Vagina (tissue), 2 donors: ENCODE measurements around the gene RIPOR1. TPM values are rescaled to one million over a fixed set of nuclear protein-coding genes. Genes with fewer than 3 reads are reported as not detected.
A peak's percentile ranks its signal among the peaks of the same experiment; 100 is the strongest.

Source experiments
- DNase-seq, 2 donors: peaks; one replicate each; pipeline ENCODE4 v3.0.0-alpha.2; 2017; ENCODE audit errors: extremely low spot score in 2 of 2
- H3K27ac ChIP-seq: fragments of 200-600 bp; sonication (generic); one replicate; pipeline ENCODE4 v1.5.1; 2019
- H3K27me3 ChIP-seq: fragments of 200-600 bp; sonication (generic); one replicate; pipeline ENCODE4 v1.5.1; 2019
- H3K36me3 ChIP-seq, 2 donors: fragments of 200-600 bp; sonication (generic); one replicate each; pipeline ENCODE4 v1.5.1; 2017 to 2019
- H3K4me1 ChIP-seq: fragments of 200-600 bp; sonication (generic); one replicate; pipeline ENCODE4 v1.5.1; 2019
- H3K4me3 ChIP-seq, 2 donors: fragments of 200-600 bp; sonication (generic); 1 replicate in 1 of 2; 2 replicates in 1 of 2; pipeline ENCODE4 v1.5.1; 2016 to 2019
- H3K9me3 ChIP-seq: fragments of 200-600 bp; sonication (generic); one replicate; pipeline ENCODE4 v1.5.1; 2019
- POLR2A ChIP-seq, 2 donors: fragments of 450-650 bp; IDR thresholded peaks; one replicate each; pipeline ENCODE4 v1.6.1; 2017; ENCODE audit warnings: antibody characterized with exemption in 2 of 2, mild to moderate bottlenecking in 2 of 2, moderate library complexity in 2 of 2
- POLR2AphosphoS5 ChIP-seq, 2 donors: sonication (generic); formaldehyde crosslinking; IDR thresholded peaks; one replicate each; pipeline ENCODE4 v1.9.0; 2017; ENCODE audit warnings: antibody characterized with exemption in 2 of 2, mild to moderate bottlenecking in 2 of 2, low read depth in 1 of 2; ENCODE audit not compliant: insufficient read depth in 1 of 2
- intact Hi-C: fragments of 100-400 bp; cut with DNase I; formaldehyde crosslinking; loops from one replicate; pipeline ENCODE4 v1.15.1; 2023
- total RNA-seq: library from RNA; depleted of rRNA; stranded (reverse); fragments of >200 nt; gene quantifications from one replicate; pipeline ENCODE4 v1.2.3, GENCODE V29; 2016
- TF ChIP-seq, protein P1 (sequence below), 3 experiments: fragments of 450-650 bp in 2 of 3; fragments of 200-600 bp in 1 of 3; sonication (generic) in 1 of 3; IDR thresholded peaks; one replicate each; pipeline ENCODE4 v1.5.1; 2017 to 2019; ENCODE audit warnings: antibody characterized with exemption in 3 of 3, mild to moderate bottlenecking in 2 of 3, moderate library complexity in 2 of 3

RIPOR1 gene
- total RNA-seq, 1 donor from 2014 or later: 54.8 TPM

DNA sequence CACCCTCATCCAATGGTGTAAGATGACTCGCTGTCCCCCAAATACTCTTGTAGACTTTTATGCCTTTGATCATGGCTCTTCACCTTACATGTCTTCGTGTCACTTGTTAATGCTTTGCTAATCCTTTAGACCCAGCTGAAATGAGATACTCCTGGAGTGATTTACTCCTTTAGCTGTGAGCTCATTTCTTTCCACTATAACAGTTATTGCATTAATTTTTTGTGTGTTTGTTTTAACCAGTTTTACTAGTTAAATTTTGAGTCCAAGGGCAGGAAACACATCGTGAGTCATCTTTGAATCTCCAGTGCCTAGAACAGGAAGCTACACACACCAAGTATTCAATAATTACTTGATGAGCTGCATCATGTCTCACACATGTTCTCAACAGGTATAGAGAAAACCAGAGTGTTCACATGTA, 27.2 kb downstream of the RIPOR1 start:
- intact Hi-C loops: no loop called here
- H3K27ac ChIP-seq: no peak overlapping the region
- no peaks in the 10 kb centered on the region for H3K27me3 ChIP-seq
- TF ChIP-seq POLR2AphosphoS5 (IDR thresholded peaks at IDR 0.05; ENCODE audit: insufficient read depth in 1 of 2, low read depth in 1 of 2) (no peak), POLR2A (IDR thresholded peaks at IDR 0.05) (no peak)
- TF ChIP-seq, protein P1, sequence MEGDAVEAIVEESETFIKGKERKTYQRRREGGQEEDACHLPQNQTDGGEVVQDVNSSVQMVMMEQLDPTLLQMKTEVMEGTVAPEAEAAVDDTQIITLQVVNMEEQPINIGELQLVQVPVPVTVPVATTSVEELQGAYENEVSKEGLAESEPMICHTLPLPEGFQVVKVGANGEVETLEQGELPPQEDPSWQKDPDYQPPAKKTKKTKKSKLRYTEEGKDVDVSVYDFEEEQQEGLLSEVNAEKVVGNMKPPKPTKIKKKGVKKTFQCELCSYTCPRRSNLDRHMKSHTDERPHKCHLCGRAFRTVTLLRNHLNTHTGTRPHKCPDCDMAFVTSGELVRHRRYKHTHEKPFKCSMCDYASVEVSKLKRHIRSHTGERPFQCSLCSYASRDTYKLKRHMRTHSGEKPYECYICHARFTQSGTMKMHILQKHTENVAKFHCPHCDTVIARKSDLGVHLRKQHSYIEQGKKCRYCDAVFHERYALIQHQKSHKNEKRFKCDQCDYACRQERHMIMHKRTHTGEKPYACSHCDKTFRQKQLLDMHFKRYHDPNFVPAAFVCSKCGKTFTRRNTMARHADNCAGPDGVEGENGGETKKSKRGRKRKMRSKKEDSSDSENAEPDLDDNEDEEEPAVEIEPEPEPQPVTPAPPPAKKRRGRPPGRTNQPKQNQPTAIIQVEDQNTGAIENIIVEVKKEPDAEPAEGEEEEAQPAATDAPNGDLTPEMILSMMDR (IDR thresholded peaks at IDR 0.05): no peak
- DNase-seq: no peak
- H3K4me1 ChIP-seq: peaks cover 30% of the 10 kb centered on the region
- H3K9me3 ChIP-seq: no peaks in the 10 kb centered on the region
- H3K36me3 ChIP-seq: no peaks in the 10 kb centered on the region
- no peak overlapping the region for H3K4me3 ChIP-seq

DNA sequence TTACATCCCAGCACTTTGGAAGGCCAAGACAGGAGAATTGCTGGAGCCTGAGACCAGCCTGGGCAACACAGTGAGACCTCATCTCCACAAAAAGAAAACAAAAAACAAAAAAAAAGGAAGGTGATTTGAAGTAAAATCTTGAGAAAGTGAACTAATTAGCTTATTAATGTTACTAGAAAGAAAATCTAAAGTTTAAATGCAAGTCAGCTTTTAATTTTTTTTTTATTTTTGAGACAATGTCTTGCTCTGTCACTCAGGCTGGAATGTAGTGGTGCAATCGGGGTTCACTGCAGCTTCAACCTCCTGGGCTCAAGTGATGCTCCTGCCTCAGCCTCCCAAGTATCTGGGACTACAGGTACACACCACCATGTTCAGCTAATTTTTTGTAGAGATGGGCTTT, 30.2 kb downstream of the RIPOR1 start:
- H3K4me1 ChIP-seq: peaks cover 22% of the 10 kb centered on the region
- H3K4me3 ChIP-seq: no peak overlapping the region
- H3K9me3 ChIP-seq: no peaks in the 10 kb centered on the region
- TF ChIP-seq POLR2AphosphoS5 (IDR thresholded peaks at IDR 0.05; ENCODE audit: insufficient read depth in 1 of 2, low read depth in 1 of 2) (no peak), POLR2A (IDR thresholded peaks at IDR 0.05) (no peak)
- TF ChIP-seq, protein P1 (IDR thresholded peaks at IDR 0.05): no peak
- DNase-seq: no peak
- H3K36me3 ChIP-seq: no peaks in the 10 kb centered on the region
- H3K27me3 ChIP-seq: no peaks in the 10 kb centered on the region
- intact Hi-C loops: no loop called here
- no peak overlapping the region for H3K27ac ChIP-seq

DNA sequence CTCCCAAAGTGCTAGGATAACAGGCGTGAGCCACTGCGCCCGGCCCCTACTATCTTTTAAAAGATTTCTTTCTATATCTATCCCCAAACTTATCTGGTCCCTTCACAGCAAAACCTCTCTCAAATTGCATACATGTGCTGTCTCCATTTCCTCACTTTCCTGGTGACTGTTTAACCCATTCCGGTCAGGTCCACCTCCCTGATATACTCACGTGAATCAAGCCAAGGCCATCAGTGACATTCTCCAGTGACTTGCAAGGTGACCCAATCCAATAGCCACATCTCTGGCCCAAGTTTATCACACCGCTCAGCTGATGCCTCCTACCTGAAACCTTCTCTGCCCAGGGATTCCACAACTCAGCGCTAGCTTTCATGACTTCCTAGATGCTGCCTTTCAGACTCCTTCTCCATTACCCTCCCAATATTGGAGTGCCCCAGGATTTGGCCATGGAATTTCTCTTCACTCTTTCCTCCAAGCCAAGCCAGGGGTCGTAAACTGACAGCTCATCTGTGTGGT, 32.3 kb downstream of the RIPOR1 start:
- DNase-seq: no peak
- H3K27ac ChIP-seq: peak overlapping the region; percentile 98
- no peaks in the 10 kb centered on the region for H3K9me3 ChIP-seq
- no peaks in the 10 kb centered on the region for H3K27me3 ChIP-seq
- peaks cover 41% of the 10 kb centered on the region for H3K4me1 ChIP-seq
- intact Hi-C loops: no loop called here
- no peaks in the 10 kb centered on the region for H3K36me3 ChIP-seq
- TF ChIP-seq POLR2AphosphoS5 (IDR thresholded peaks at IDR 0.05; ENCODE audit: insufficient read depth in 1 of 2, low read depth in 1 of 2): no peak
- TF ChIP-seq POLR2A (IDR thresholded peaks at IDR 0.05): no peak
- TF ChIP-seq, protein P1 (IDR thresholded peaks at IDR 0.05): no peak
- no peak overlapping the region for H3K4me3 ChIP-seq

DNA sequence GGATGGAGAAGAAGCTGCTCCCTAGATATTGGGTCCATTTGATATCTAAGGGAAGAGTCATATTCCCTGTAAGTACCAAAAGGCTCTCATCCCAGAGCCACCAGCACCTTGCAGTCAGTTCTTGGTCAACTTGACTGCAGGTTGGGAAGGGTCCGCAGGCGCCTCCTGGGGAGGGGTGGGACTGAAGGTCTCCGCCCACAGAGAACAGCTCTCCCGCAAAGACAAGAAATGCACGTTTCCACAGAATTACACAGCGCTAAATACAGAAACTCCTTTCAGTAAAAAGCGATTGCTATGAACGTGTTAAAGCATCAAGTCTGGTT, 32.8 kb downstream of the RIPOR1 start:
- no peaks in the 10 kb centered on the region for H3K27me3 ChIP-seq
- no peaks in the 10 kb centered on the region for H3K9me3 ChIP-seq
- peaks cover 41% of the 10 kb centered on the region for H3K4me1 ChIP-seq
- H3K36me3 ChIP-seq: no peaks in the 10 kb centered on the region
- no peak for DNase-seq
- peak overlapping the region; percentile 90 to 92 for H3K4me3 ChIP-seq
- TF ChIP-seq POLR2AphosphoS5 (IDR thresholded peaks at IDR 0.05; ENCODE audit: insufficient read depth in 1 of 2, low read depth in 1 of 2): no peak
- TF ChIP-seq, protein P1 (IDR thresholded peaks at IDR 0.05): no peak
- TF ChIP-seq POLR2A (IDR thresholded peaks at IDR 0.05): no peak
- H3K27ac ChIP-seq: peak overlapping the region; percentile 98
- intact Hi-C loops: no loop called here

DNA sequence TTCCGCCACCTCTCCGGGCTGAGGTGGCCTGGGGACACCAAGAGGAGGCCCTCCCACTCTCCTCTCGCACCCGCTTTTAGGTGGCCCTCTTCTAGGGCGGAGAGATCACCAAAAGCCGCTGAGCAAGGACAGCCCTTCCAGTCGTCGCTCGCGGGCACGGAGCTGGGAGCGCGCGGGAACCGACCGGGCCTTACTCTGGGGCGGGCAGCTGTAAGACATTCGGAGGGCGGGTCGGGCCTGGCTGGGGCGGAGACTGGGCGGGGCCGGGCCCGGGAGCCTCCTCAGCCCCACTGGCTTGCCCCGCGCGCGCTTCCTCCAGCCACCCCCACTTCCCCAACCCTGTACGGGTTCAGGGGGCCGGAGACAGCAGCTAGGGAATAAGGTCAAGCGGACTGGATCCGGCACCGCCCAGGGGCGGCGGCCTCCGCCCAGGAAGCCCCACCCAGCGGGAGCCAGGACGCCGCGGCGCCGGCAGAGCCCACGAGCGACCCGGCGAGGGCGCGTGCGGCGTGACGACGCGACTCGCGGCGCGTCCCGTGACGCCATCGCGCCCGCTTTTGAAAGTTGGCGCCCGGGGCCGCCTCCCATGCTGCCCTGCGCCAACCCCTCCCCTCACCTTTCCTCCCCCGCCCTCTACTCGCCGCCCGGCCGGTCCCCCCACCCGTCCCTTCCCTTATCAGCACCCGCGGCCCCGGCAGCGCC, 33.3 kb downstream of the RIPOR1 start:
- Histone ChIP-seq H3K27me3 (no peaks in the 10 kb centered on the region), H3K4me3 (peak overlapping the region; percentile 90 to 92), H3K27ac (peak overlapping the region; percentile 98), H3K9me3 (no peaks in the 10 kb centered on the region), H3K36me3 (no peaks in the 10 kb centered on the region), H3K4me1 (peaks cover 44% of the 10 kb centered on the region)
- TF ChIP-seq POLR2AphosphoS5 (IDR thresholded peaks at IDR 0.05; ENCODE audit: insufficient read depth in 1 of 2, low read depth in 1 of 2) (peak; percentile 67 to 90), POLR2A (IDR thresholded peaks at IDR 0.05) (peak in 1 of 2 donors; percentile 64)
- TF ChIP-seq, protein P1 (IDR thresholded peaks at IDR 0.05): no peak
- DNase-seq: peak in 1 of 2 donors; percentile 98
- intact Hi-C loops: loop anchor here (2.0 kb wide), 1 partner anchor 105 kb away; the partner anchor contains the start of genes C16orf86 and ENKD1
